ENCODE measurements around the gene MPC1L. TPM values are rescaled to one million over a fixed set of nuclear protein-coding genes. Genes with fewer than 3 reads are reported as not detected.

Gene MPC1L
- total RNA-seq, 2 experiments from 2014 or later, result not detected

Other genes starting within 250 kb of the MPC1L start
- gene ATP6AP2, start 42.5 kb upstream of the MPC1L start, total RNA-seq, result 10 to 100 TPM; 72.9 to 77.8 TPM
- 10 to 100 TPM; 22.8 to 23.2 TPM for gene CXorf38, start 24.1 kb downstream of the MPC1L start, total RNA-seq
- gene MED14, start 112.1 kb downstream of the MPC1L start, total RNA-seq, result 10 to 100 TPM; 41.4 to 42.7 TPM